ENCODE data around the gene PHKB. TPM values are rescaled to one million over a fixed set of nuclear protein-coding genes. Genes with fewer than 3 reads are reported as not detected.

PHKB gene
- total RNA-seq, 1 experiment from 2014 or later: 38.8 TPM

GRCh38 chr16:47461598-47462266 lies 601 bp downstream of the PHKB start:
- Histone ChIP-seq H3K4ac (ENCODE audit: low read depth, low read length) (no peak overlapping the region), H3K4me2 (ENCODE audit: insufficient read depth, insufficient read length, low read length) (peak overlapping the region; percentile 77), H2BK12ac (ENCODE audit: insufficient read length, low read depth, low read length) (no peak overlapping the region), H3K9me3 (ENCODE audit: control insufficient read depth, low read depth, low read length) (no peaks in the 10 kb centered on the region), H3K23ac (ENCODE audit: insufficient read length, low read depth, low read length) (no peak overlapping the region), H3K23me2 (ENCODE audit: insufficient read length, low read depth, low read length, poor library complexity, severe bottlenecking) (peaks cover 11% of the 10 kb centered on the region), H3K27me3 (ENCODE audit: insufficient read depth, low read length) (no peaks in the 10 kb centered on the region; the same call in 1 of the 2 replicates), H3K18ac (ENCODE audit: insufficient read length, low read depth, low read length) (no peak overlapping the region), H4K8ac (replicated peaks; ENCODE audit: insufficient read length, low read depth, low read length) (no peak overlapping the region), H2BK120ac (ENCODE audit: low read depth, low read length, poor library complexity, severe bottlenecking) (no peak overlapping the region), H3K14ac (ENCODE audit: insufficient read depth, low read length) (no peak overlapping the region), H3K79me1 (ENCODE audit: insufficient read depth, low read depth, low read length, poor library complexity, severe bottlenecking) (peaks cover 2% of the 10 kb centered on the region), H4K5ac (ENCODE audit: insufficient read length, low read depth, low read length) (no peak overlapping the region), H2BK20ac (ENCODE audit: low read depth, low read length, poor library complexity, severe bottlenecking) (no peak overlapping the region), H2AK5ac (ENCODE audit: insufficient read length, low read length) (no peak overlapping the region), H3K9ac (ENCODE audit: extremely low read depth, insufficient read length, low read length) (peak overlapping the region; percentile 62), H2BK5ac (ENCODE audit: insufficient read length, low read length) (no peak overlapping the region), H3K79me2 (ENCODE audit: insufficient read depth, low read length) (no peaks in the 10 kb centered on the region), H4K20me1 (ENCODE audit: control insufficient read depth, insufficient read depth, insufficient read length) (no peaks in the 10 kb centered on the region), H3K27ac (ENCODE audit: insufficient read length, low read depth, low read length) (no peak overlapping the region), H3K56ac (ENCODE audit: insufficient read length, low read depth, low read length) (no peak overlapping the region), H4K91ac (ENCODE audit: insufficient read length, low read depth, low read length) (no peak overlapping the region), H3T11ph (ENCODE audit: low read length) (no peak overlapping the region), H2AFZ (ENCODE audit: low read length) (no peak overlapping the region), H2BK15ac (ENCODE audit: low read depth, low read length) (no peak overlapping the region), H3K4me1 (ENCODE audit: insufficient read depth, low read length) (no peaks in the 10 kb centered on the region; the same call in 1 of the 2 replicates)
- WGBS (ENCODE audit: extremely low coverage, insufficient read length, low lambda C conversion rate): no CpG with 5 or more reads among the region's 17 CpGs
- peaks cover 29 to 31% of the 10 kb centered on the region in 2 experiments for H3K4me1 Mint-ChIP-seq
- no peak for DNase-seq
- peak overlapping the region; percentile 83 to 96 (median 94) for H3K27ac Mint-ChIP-seq
- H3K9me3 Mint-ChIP-seq: no peaks in the 10 kb centered on the region; a peak in 1 of 5 replicates
- no peaks in the 10 kb centered on the region for H3K27me3 Mint-ChIP-seq (ENCODE audit: low read depth)
- TF ChIP-seq, protein P1, sequence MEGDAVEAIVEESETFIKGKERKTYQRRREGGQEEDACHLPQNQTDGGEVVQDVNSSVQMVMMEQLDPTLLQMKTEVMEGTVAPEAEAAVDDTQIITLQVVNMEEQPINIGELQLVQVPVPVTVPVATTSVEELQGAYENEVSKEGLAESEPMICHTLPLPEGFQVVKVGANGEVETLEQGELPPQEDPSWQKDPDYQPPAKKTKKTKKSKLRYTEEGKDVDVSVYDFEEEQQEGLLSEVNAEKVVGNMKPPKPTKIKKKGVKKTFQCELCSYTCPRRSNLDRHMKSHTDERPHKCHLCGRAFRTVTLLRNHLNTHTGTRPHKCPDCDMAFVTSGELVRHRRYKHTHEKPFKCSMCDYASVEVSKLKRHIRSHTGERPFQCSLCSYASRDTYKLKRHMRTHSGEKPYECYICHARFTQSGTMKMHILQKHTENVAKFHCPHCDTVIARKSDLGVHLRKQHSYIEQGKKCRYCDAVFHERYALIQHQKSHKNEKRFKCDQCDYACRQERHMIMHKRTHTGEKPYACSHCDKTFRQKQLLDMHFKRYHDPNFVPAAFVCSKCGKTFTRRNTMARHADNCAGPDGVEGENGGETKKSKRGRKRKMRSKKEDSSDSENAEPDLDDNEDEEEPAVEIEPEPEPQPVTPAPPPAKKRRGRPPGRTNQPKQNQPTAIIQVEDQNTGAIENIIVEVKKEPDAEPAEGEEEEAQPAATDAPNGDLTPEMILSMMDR (conservative IDR thresholded peaks at IDR 0.05): no peak
- H3K36me3 Mint-ChIP-seq (ENCODE audit: insufficient read depth in 1 of 3, low read depth in 3 of 3): peaks cover 0 to 13% (median 12%) of the 10 kb centered on the region in 3 experiments; a peak in 6 of 7 replicates
- peak overlapping the region; percentile 100 for H3K4me3 Mint-ChIP-seq
